Measurements from ENCODE around the gene DDX20.

DDX20 gene

GRCh38 chr1:111775966-111776365 is 20.3 kb downstream of the DDX20 start:
- no peak for TF ChIP-seq CTCF (IDR thresholded peaks at IDR 0.05; ENCODE audit: low read depth, low read length)
- Histone ChIP-seq H3K36me3 (no peaks in the 10 kb centered on the region), H3K9me3 (no peaks in the 10 kb centered on the region), H3K4me1 (no peaks in the 10 kb centered on the region), H3K27me3 (no peaks in the 10 kb centered on the region), H3K4me3 (ENCODE audit: low read depth, low read length) (no peak overlapping the region)
- no peak for DNase-seq

- no peaks in the 10 kb centered on the region for H3K9me3 ChIP-seq
- no peaks in the 10 kb centered on the region for H3K36me3 ChIP-seq
- no peaks in the 10 kb centered on the region for H3K27me3 ChIP-seq
- no peaks in the 10 kb centered on the region for H3K4me1 ChIP-seq
- no peak for TF ChIP-seq CTCF (IDR thresholded peaks at IDR 0.05; ENCODE audit: low read depth, low read length)
- no peak overlapping the region for H3K4me3 ChIP-seq (ENCODE audit: low read depth, low read length)
- no peak for DNase-seq
Measured at GRCh38 chr1:111776391-111776790, 20.7 kb downstream of the DDX20 start.

DNA sequence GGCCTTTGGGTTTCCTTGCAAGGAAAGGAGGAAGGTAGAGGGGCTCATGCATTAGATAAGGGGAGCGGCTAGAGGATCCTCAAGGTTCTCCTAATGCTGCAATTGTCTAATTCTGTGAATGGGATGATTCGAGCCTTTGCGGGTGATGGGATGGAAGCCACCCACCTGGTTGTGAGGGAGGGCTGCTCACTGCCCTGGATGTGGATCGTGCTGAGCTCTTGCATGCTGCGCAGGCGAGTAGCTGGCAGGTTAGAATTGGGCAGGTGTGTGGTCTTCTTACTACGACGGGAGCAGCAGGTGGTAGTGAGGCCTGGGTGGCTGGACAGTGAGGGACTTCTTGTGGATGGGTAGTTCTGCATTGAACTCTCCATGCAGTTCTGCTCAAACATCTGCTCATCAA is 21.2 kb downstream of the DDX20 start:
- no peaks in the 10 kb centered on the region for H3K36me3 ChIP-seq
- no peak overlapping the region for H3K4me3 ChIP-seq (ENCODE audit: low read depth, low read length)
- H3K27me3 ChIP-seq = no peaks in the 10 kb centered on the region
- no peaks in the 10 kb centered on the region for H3K9me3 ChIP-seq
- no peak for DNase-seq
- no peak for TF ChIP-seq CTCF (IDR thresholded peaks at IDR 0.05; ENCODE audit: low read depth, low read length)
- H3K4me1 ChIP-seq = no peaks in the 10 kb centered on the region

DNA sequence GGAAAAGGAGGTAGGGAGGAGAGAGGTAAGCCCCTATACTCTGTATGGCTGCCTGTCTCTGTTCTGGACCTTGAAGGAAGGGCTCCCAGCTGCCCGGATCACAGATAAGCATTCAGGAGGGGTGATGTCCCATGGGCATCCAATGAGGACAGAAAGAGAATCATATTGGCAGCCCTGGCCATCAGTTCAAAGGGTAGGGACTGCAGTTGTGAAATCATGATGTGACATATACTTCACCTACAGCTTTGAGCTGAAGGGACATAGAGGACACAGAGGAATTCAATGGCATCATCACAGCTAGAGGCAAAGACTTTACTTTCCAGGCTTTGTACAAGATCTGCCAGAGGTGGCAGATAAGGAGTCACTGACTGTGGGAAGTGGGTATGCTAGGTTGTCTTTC is 21.6 kb downstream of the DDX20 start:
- H3K36me3 ChIP-seq = no peaks in the 10 kb centered on the region
- no peaks in the 10 kb centered on the region for H3K9me3 ChIP-seq
- no peak for TF ChIP-seq CTCF (IDR thresholded peaks at IDR 0.05; ENCODE audit: low read depth, low read length)
- H3K4me3 ChIP-seq (ENCODE audit: low read depth, low read length) = no peak overlapping the region
- no peak for DNase-seq
- no peaks in the 10 kb centered on the region for H3K27me3 ChIP-seq
- H3K4me1 ChIP-seq = no peaks in the 10 kb centered on the region

- no peak overlapping the region for H3K4me3 ChIP-seq (ENCODE audit: low read depth, low read length)
- TF ChIP-seq CTCF (IDR thresholded peaks at IDR 0.05; ENCODE audit: low read depth, low read length) = no peak
- DNase-seq = no peak
Measured at GRCh38 chr1:111778066-111778465, 22.4 kb downstream of the DDX20 start.

GRCh38 chr1:111778541-111779051 is 22.9 kb downstream of the DDX20 start:
- no peak for DNase-seq
- Histone ChIP-seq H3K9me3 (no peaks in the 10 kb centered on the region), H3K4me3 (ENCODE audit: low read depth, low read length) (no peak overlapping the region), H3K36me3 (no peaks in the 10 kb centered on the region), H3K27me3 (no peaks in the 10 kb centered on the region; the same call in 1 of the 2 replicates), H3K4me1 (no peaks in the 10 kb centered on the region)
- TF ChIP-seq CTCF (IDR thresholded peaks at IDR 0.05; ENCODE audit: low read depth, low read length) = no peak

More at GRCh38 chr1:111778066-111778465, 22.4 kb downstream of the DDX20 start:
- H3K36me3 ChIP-seq = no peaks in the 10 kb centered on the region
- no peaks in the 10 kb centered on the region for H3K4me1 ChIP-seq
- no peaks in the 10 kb centered on the region for H3K9me3 ChIP-seq
- no peaks in the 10 kb centered on the region for H3K27me3 ChIP-seq

Data from BE2C (cell line).